Measurements from ENCODE around the gene IREB2.
"Not testable (repeated sequence)": the region's sequence is repeated elsewhere in the genome, so short reads cannot be mapped to it uniquely, and the experiment has no call there.

IREB2 gene

GRCh38 chr15:78396186-78396814 lies 41.7 kb upstream of the IREB2 start:
- no peaks in the 10 kb centered on the region for H3K36me3 ChIP-seq (ENCODE audit: control insufficient read depth, insufficient read depth, low read length)
- peaks cover 18% of the 10 kb centered on the region for H3K4me1 ChIP-seq (ENCODE audit: control insufficient read depth, insufficient read depth, low read length)
- H3K4me3 ChIP-seq (ENCODE audit: low read depth, low read length) = no peak overlapping the region
- no peak overlapping the region for H3K9ac ChIP-seq (ENCODE audit: low read depth, low read length)
- H3K9me3 ChIP-seq (ENCODE audit: control insufficient read depth, insufficient read depth, low read length) = no peaks in the 10 kb centered on the region
- H3K27me3 ChIP-seq (ENCODE audit: control insufficient read depth, insufficient read depth, low read length) = no peaks in the 10 kb centered on the region

GRCh38 chr15:78396976-78397375 lies 41.0 kb upstream of the IREB2 start:
- Histone ChIP-seq H3K27me3 (ENCODE audit: control insufficient read depth, insufficient read depth, low read length) (no peaks in the 10 kb centered on the region), H3K4me1 (ENCODE audit: control insufficient read depth, insufficient read depth, low read length) (peaks cover 18% of the 10 kb centered on the region), H3K4me3 (ENCODE audit: low read depth, low read length) (no peak overlapping the region), H3K9me3 (ENCODE audit: control insufficient read depth, insufficient read depth, low read length) (no peaks in the 10 kb centered on the region), H3K36me3 (ENCODE audit: control insufficient read depth, insufficient read depth, low read length) (no peaks in the 10 kb centered on the region), H3K9ac (ENCODE audit: low read depth, low read length) (no peak overlapping the region)

- no peaks in the 10 kb centered on the region for H3K27me3 ChIP-seq (ENCODE audit: control insufficient read depth, insufficient read depth, low read length)
- H3K4me3 ChIP-seq (ENCODE audit: low read depth, low read length) = no peak overlapping the region
- H3K36me3 ChIP-seq (ENCODE audit: control insufficient read depth, insufficient read depth, low read length) = no peaks in the 10 kb centered on the region
- no peaks in the 10 kb centered on the region for H3K9me3 ChIP-seq (ENCODE audit: control insufficient read depth, insufficient read depth, low read length)
- peaks cover 18% of the 10 kb centered on the region for H3K4me1 ChIP-seq (ENCODE audit: control insufficient read depth, insufficient read depth, low read length)
- no peak overlapping the region for H3K9ac ChIP-seq (ENCODE audit: low read depth, low read length)
Observed at GRCh38 chr15:78397382-78397781, 40.6 kb upstream of the IREB2 start.

GRCh38 chr15:78398076-78398825 lies 39.8 kb upstream of the IREB2 start:
- Histone ChIP-seq H3K4me3 (ENCODE audit: low read depth, low read length) (no peak overlapping the region), H3K36me3 (ENCODE audit: control insufficient read depth, insufficient read depth, low read length) (no peaks in the 10 kb centered on the region), H3K9ac (ENCODE audit: low read depth, low read length) (no peak overlapping the region), H3K4me1 (ENCODE audit: control insufficient read depth, insufficient read depth, low read length) (peaks cover 18% of the 10 kb centered on the region), H3K27me3 (ENCODE audit: control insufficient read depth, insufficient read depth, low read length) (no peaks in the 10 kb centered on the region), H3K9me3 (ENCODE audit: control insufficient read depth, insufficient read depth, low read length) (no peaks in the 10 kb centered on the region)

GRCh38 chr15:78399091-78399490 lies 38.9 kb upstream of the IREB2 start:
- H3K36me3 ChIP-seq (ENCODE audit: control insufficient read depth, insufficient read depth, low read length) = no peaks in the 10 kb centered on the region
- H3K4me3 ChIP-seq (ENCODE audit: low read depth, low read length) = no peak overlapping the region
- H3K27me3 ChIP-seq (ENCODE audit: control insufficient read depth, insufficient read depth, low read length) = no peaks in the 10 kb centered on the region
- H3K9ac ChIP-seq (ENCODE audit: low read depth, low read length) = no peak overlapping the region
- no peaks in the 10 kb centered on the region for H3K9me3 ChIP-seq (ENCODE audit: control insufficient read depth, insufficient read depth, low read length)
- H3K4me1 ChIP-seq (ENCODE audit: control insufficient read depth, insufficient read depth, low read length) = peaks cover 17% of the 10 kb centered on the region

GRCh38 chr15:78402061-78402610 lies 35.9 kb upstream of the IREB2 start:
- no peaks in the 10 kb centered on the region for H3K36me3 ChIP-seq (ENCODE audit: control insufficient read depth, insufficient read depth, low read length)
- H3K9me3 ChIP-seq (ENCODE audit: control insufficient read depth, insufficient read depth, low read length) = no peaks in the 10 kb centered on the region
- peaks cover 8% of the 10 kb centered on the region for H3K27me3 ChIP-seq (ENCODE audit: control insufficient read depth, insufficient read depth, low read length)
- no peak overlapping the region for H3K9ac ChIP-seq (ENCODE audit: low read depth, low read length)
- peaks cover 2% of the 10 kb centered on the region for H3K4me1 ChIP-seq (ENCODE audit: control insufficient read depth, insufficient read depth, low read length)
- H3K4me3 ChIP-seq (ENCODE audit: low read depth, low read length) = no peak overlapping the region

- Histone ChIP-seq H3K9ac (ENCODE audit: low read depth, low read length) (no peak overlapping the region), H3K4me1 (ENCODE audit: control insufficient read depth, insufficient read depth, low read length) (peaks cover 2% of the 10 kb centered on the region), H3K4me3 (ENCODE audit: low read depth, low read length) (no peak overlapping the region), H3K27me3 (ENCODE audit: control insufficient read depth, insufficient read depth, low read length) (peaks cover 8% of the 10 kb centered on the region), H3K9me3 (ENCODE audit: control insufficient read depth, insufficient read depth, low read length) (no peaks in the 10 kb centered on the region), H3K36me3 (ENCODE audit: control insufficient read depth, insufficient read depth, low read length) (no peaks in the 10 kb centered on the region)
Observed at GRCh38 chr15:78404125-78404524, 33.9 kb upstream of the IREB2 start.

GRCh38 chr15:78404796-78405195 lies 33.2 kb upstream of the IREB2 start:
- not testable (repeated sequence) for H3K36me3 ChIP-seq (ENCODE audit: control insufficient read depth, insufficient read depth, low read length); H3K27me3 ChIP-seq (ENCODE audit: control insufficient read depth, insufficient read depth, low read length); H3K9ac ChIP-seq (ENCODE audit: low read depth, low read length); H3K4me1 ChIP-seq (ENCODE audit: control insufficient read depth, insufficient read depth, low read length); H3K9me3 ChIP-seq (ENCODE audit: control insufficient read depth, insufficient read depth, low read length)
- peak overlapping the region; percentile 55 for H3K4me3 ChIP-seq (ENCODE audit: low read depth, low read length)

- Histone ChIP-seq H3K9ac (ENCODE audit: low read depth, low read length) (peak overlapping the region; percentile 47), H3K4me3 (ENCODE audit: low read depth, low read length) (peak overlapping the region; percentile 55), H3K27me3 (ENCODE audit: control insufficient read depth, insufficient read depth, low read length) (peaks cover 8% of the 10 kb centered on the region)
Observed at GRCh38 chr15:78405336-78405924, 32.6 kb upstream of the IREB2 start.

GRCh38 chr15:78406016-78406585 lies 31.9 kb upstream of the IREB2 start:
- no peaks in the 10 kb centered on the region for H3K36me3 ChIP-seq (ENCODE audit: control insufficient read depth, insufficient read depth, low read length)
- peaks cover 8% of the 10 kb centered on the region for H3K27me3 ChIP-seq (ENCODE audit: control insufficient read depth, insufficient read depth, low read length)
- H3K9me3 ChIP-seq (ENCODE audit: control insufficient read depth, insufficient read depth, low read length) = no peaks in the 10 kb centered on the region
- H3K4me1 ChIP-seq (ENCODE audit: control insufficient read depth, insufficient read depth, low read length) = peaks cover 2% of the 10 kb centered on the region
- H3K9ac ChIP-seq (ENCODE audit: low read depth, low read length) = no peak overlapping the region
- H3K4me3 ChIP-seq (ENCODE audit: low read depth, low read length) = no peak overlapping the region

More at GRCh38 chr15:78405336-78405924, 32.6 kb upstream of the IREB2 start:
- H3K9me3 ChIP-seq (ENCODE audit: control insufficient read depth, insufficient read depth, low read length) = no peaks in the 10 kb centered on the region
- peaks cover 2% of the 10 kb centered on the region for H3K4me1 ChIP-seq (ENCODE audit: control insufficient read depth, insufficient read depth, low read length)
- H3K36me3 ChIP-seq (ENCODE audit: control insufficient read depth, insufficient read depth, low read length) = no peaks in the 10 kb centered on the region

GRCh38 chr15:78407608-78408354 lies 30.2 kb upstream of the IREB2 start:
- H3K36me3 ChIP-seq (ENCODE audit: control insufficient read depth, insufficient read depth, low read length) = no peaks in the 10 kb centered on the region
- H3K9ac ChIP-seq (ENCODE audit: low read depth, low read length) = no peak overlapping the region
- peaks cover 2% of the 10 kb centered on the region for H3K4me1 ChIP-seq (ENCODE audit: control insufficient read depth, insufficient read depth, low read length)

More at GRCh38 chr15:78407608-78408354, 30.2 kb upstream of the IREB2 start:
- Histone ChIP-seq H3K4me3 (ENCODE audit: low read depth, low read length) (no peak overlapping the region), H3K9me3 (ENCODE audit: control insufficient read depth, insufficient read depth, low read length) (no peaks in the 10 kb centered on the region), H3K27me3 (ENCODE audit: control insufficient read depth, insufficient read depth, low read length) (peaks cover 8% of the 10 kb centered on the region)
